ENCODE measurements around the gene SH2D3C. TPM values are rescaled to one million over a fixed set of nuclear protein-coding genes. Genes with fewer than 3 reads are reported as not detected.

The SH2D3C gene
- total RNA-seq, 1 donor from 2014 or later = 0.17 TPM

GRCh38 chr9:127777368-127777980 is 992 bp downstream of the SH2D3C start:
- DNase-seq (ENCODE audit: low read depth) = no peak
- H3K4me3 ChIP-seq (ENCODE audit: low read depth, low read length) = no peak overlapping the region
- no peak for TF ChIP-seq CTCF (IDR thresholded peaks at IDR 0.05; ENCODE audit: insufficient read depth, low read length, poor library complexity, severe bottlenecking)
- no peaks in the 10 kb centered on the region for H3K36me3 ChIP-seq (ENCODE audit: control insufficient read depth, insufficient read depth, low read length)
- peaks cover 10% of the 10 kb centered on the region for H3K27me3 ChIP-seq (ENCODE audit: control insufficient read depth, insufficient read depth, low read length)

GRCh38 chr9:127776924-127777289 is 1.6 kb downstream of the SH2D3C start:
- Histone ChIP-seq H3K4me3 (ENCODE audit: low read depth, low read length) (no peak overlapping the region), H3K27me3 (ENCODE audit: control insufficient read depth, insufficient read depth, low read length) (peaks cover 10% of the 10 kb centered on the region), H3K36me3 (ENCODE audit: control insufficient read depth, insufficient read depth, low read length) (no peaks in the 10 kb centered on the region)
- DNase-seq (ENCODE audit: low read depth) = no peak
- no peak for TF ChIP-seq CTCF (IDR thresholded peaks at IDR 0.05; ENCODE audit: insufficient read depth, low read length, poor library complexity, severe bottlenecking)

GRCh38 chr9:127776195-127776923 is 2.1 kb downstream of the SH2D3C start:
- no peak overlapping the region for H3K4me3 ChIP-seq (ENCODE audit: low read depth, low read length)
- H3K36me3 ChIP-seq (ENCODE audit: control insufficient read depth, insufficient read depth, low read length) = no peaks in the 10 kb centered on the region
- TF ChIP-seq CTCF (IDR thresholded peaks at IDR 0.05; ENCODE audit: insufficient read depth, low read length, poor library complexity, severe bottlenecking) = no peak
- H3K27me3 ChIP-seq (ENCODE audit: control insufficient read depth, insufficient read depth, low read length) = peaks cover 10% of the 10 kb centered on the region
- no peak for DNase-seq (ENCODE audit: low read depth)

GRCh38 chr9:127773981-127774380 is 4.5 kb downstream of the SH2D3C start:
- Histone ChIP-seq H3K4me3 (ENCODE audit: low read depth, low read length) (no peak overlapping the region), H3K36me3 (ENCODE audit: control insufficient read depth, insufficient read depth, low read length) (no peaks in the 10 kb centered on the region), H3K27me3 (ENCODE audit: control insufficient read depth, insufficient read depth, low read length) (peaks cover 13% of the 10 kb centered on the region)
- DNase-seq (ENCODE audit: low read depth) = no peak
- no peak for TF ChIP-seq CTCF (IDR thresholded peaks at IDR 0.05; ENCODE audit: insufficient read depth, low read length, poor library complexity, severe bottlenecking)

- peaks cover 13% of the 10 kb centered on the region for H3K27me3 ChIP-seq (ENCODE audit: control insufficient read depth, insufficient read depth, low read length)
- H3K4me3 ChIP-seq (ENCODE audit: low read depth, low read length) = no peak overlapping the region
- no peak for DNase-seq (ENCODE audit: low read depth)
- no peak for TF ChIP-seq CTCF (IDR thresholded peaks at IDR 0.05; ENCODE audit: insufficient read depth, low read length, poor library complexity, severe bottlenecking)
- no peaks in the 10 kb centered on the region for H3K36me3 ChIP-seq (ENCODE audit: control insufficient read depth, insufficient read depth, low read length)
Observed at GRCh38 chr9:127773272-127773671, 5.2 kb downstream of the SH2D3C start.
